GM12891 (cell line): ENCODE measurements around the gene EME2.

Experiments
- PAX5 ChIP-seq: IDR thresholded peaks from 2 replicates; pipeline ENCODE4 v1.6.1; 2011; ENCODE audit warnings: low read length, moderate library complexity, mild to moderate bottlenecking; ENCODE audit not compliant: insufficient read depth, severe bottlenecking
- POLR2A ChIP-seq: IDR thresholded peaks from 2 replicates; pipeline ENCODE4 v1.6.1; 2011; ENCODE audit warnings: low read depth, low read length, control low read depth
- POLR2AphosphoS5 ChIP-seq: IDR thresholded peaks from 2 replicates; pipeline ENCODE4 v1.6.1; 2011; ENCODE audit warnings: low read depth, low read length, control low read depth
- TAF1 ChIP-seq: IDR thresholded peaks from 2 replicates; pipeline ENCODE4 v1.6.1; 2011; ENCODE audit warnings: low read depth, low read length, control low read depth

DNA sequence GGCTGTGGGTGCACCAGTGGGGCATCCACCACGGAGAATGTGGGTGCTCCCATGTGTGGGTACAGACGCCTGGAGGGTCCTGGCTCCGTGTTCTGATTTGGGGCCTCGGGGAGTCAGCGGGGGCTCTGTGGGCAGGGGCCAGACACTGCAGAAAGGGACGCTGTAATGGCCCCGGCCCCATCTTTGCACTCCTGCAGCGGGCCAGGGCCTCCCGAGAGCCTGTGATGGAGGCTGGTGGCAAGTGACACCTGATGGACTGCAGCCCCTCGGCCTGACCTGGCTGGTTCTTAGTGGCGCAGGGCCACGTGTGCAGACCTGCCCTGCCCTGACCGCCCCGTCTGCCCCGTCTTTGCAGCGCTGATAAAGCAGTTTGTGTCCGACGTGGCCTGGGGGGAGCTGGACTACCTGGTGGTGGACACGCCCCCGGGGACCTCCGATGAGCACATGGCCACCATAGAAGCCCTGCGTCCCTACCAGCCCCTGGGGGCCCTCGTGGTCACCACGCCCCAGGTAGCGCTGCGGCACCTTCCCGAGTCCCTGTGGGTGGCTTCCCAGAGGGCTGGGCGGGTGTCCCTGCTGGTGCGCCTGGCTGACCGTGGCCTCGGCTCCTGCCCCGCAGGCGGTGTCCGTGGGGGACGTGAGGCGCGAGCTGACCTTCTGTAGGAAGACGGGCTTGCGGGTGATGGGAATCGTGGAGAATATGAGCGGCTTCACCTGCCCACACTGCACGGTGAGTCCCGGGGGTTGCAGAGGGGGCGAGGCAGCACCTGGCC, 14.9 kb downstream of the EME2 start:
- TF ChIP-seq POLR2A (no peak), TAF1 (no peak), POLR2AphosphoS5 (no peak), PAX5 (no peak)
